COR-L47 (cell line): ENCODE results near the gene PFKL.

Experiments
- DNase-seq: peaks from one replicate; lab custom pipeline; 2025; lab: John Stamatoyannopoulos, UW

Gene PFKL

DNA sequence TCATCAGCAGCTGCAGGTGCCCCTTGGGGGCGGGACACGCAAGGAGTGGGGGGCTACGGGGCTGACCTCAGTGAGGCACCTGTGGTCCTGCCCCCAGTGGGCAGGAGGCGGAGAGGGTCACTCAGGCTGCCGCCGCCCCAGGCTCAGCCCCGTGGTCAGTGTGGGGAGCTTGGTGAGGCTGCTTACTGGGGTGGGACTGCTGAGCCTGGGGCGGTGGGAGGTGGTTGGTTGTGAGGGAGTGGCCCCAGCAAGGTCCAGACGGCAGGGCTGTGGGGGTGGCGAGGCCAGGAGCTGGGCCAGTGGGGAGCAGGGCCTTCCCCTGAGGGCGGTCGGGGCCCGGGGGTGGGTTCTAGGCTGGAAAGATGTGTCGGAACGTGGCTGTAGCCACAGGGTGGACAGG is 14.3 kb downstream of the PFKL start:
- no peak for DNase-seq

DNA sequence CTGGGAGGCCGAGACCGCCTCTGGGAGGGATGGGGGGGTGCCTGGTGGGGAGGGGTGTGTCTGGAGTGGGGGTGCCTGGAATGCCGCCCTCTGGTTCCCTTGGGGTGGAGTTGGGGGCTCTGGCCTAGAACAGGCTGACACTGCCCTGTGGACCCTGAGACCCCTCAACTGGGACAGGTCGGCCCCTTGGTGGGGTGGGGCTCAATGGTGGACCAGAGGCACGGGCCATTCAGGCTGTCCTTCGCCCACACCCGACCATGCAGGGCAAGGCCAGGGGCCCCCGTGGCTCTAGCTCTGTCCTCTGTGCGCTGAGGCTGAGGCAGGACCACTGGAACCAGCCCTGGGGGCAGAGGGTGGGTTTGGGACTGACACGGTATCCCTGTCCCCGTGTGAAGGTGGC is 14.7 kb downstream of the PFKL start:
- DNase-seq: no peak

DNA sequence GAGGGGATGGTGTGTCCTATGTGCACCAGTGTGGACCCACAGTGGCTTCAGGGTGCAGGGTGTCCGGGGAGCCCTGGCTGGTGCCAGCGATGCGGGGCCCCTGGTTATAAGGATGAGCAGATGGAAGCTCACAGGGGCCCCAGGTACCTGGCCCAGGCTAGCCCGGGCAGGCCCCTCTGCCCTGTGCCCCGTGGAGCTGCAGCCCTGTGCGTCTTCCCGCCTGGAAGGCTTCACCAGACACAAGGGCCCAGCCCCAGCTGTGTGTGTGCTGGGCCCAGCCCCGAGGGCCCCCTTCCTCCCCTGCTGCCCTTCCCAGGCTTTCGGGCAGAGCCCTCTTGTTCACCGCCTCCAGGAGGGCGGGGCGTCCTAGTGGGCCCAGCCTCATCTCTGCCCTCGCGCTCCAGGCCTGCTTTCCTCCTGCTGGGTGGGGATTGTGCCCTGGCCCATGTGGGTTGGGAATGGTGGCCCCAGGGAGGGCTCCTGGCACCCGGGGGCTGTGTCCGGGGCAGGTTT is 15.9 kb downstream of the PFKL start:
- no peak for DNase-seq

DNA sequence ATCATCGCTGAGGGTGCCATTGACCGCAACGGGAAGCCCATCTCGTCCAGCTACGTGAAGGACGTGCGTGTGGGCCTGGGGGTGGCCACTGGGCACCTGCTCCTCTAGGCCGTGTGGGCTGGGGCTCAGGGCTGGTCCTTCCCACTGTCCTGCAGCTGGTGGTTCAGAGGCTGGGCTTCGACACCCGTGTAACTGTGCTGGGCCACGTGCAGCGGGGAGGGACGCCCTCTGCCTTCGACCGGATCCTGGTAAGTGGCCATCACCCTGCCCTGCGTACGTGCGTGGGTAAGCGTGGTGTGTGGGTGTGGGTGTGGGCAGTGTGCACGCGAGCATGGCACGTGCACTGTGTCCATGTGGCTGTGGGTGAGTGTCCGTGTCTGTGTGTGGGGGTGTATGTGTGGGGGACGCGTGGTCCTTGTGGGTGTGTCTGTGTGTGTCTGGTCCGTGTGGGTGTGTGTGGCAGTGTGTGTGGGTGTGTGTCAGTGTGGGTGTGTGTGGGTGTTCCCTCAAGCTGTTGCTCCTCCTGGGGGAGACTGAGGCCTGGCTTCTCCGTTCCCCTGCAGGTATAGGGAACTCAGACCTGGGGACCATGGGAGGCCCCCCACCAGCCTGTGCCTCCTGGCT is 16.5 kb downstream of the PFKL start:
- DNase-seq: no peak

DNA sequence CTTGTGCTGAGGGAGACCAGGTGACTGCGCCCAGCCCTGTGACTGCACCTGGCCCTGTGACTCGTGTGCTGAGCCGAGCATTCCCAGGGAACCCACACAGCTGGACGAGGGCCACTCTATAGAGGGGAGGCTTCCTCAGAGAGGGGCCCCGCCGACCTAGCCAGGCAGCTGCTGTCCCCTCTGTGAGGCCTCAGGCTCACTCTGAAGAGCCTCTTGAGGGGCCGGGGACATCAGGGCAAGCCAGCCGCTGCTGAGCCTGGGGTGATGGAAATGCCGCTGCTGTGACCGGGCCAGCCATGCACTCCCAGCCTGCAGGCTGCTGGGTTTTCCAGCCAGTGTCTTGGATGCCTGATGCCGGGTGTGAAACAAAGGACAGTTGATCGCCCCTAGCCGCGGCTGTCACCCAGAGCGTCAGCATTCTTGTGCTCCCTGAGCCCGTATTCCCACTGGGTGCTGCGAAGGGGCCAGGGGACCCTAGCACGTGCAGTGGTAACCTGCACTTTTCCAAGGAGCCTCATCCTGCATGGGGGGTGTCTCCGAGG is 17.5 kb downstream of the PFKL start:
- DNase-seq: no peak

DNA sequence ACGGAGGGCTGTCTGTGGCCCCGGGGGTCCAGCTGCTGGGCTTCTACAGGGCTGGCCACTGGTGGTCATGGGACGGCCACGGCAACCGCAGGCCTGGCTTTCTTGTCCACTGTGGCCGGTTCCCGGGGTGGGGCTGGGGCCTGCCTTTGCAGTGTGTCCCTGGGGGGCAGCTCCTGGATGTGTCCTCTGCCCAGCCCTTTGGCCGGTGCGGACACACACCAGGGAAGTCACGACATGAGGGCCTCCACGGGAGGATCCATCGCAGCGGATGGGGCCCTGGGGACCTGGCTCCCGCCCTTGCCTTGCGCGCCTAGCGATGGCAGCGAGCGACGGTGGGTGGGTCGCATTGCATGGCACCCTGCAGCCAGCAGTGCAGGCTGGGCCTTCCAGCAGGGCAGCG is 18.0 kb downstream of the PFKL start:
- no peak for DNase-seq

DNA sequence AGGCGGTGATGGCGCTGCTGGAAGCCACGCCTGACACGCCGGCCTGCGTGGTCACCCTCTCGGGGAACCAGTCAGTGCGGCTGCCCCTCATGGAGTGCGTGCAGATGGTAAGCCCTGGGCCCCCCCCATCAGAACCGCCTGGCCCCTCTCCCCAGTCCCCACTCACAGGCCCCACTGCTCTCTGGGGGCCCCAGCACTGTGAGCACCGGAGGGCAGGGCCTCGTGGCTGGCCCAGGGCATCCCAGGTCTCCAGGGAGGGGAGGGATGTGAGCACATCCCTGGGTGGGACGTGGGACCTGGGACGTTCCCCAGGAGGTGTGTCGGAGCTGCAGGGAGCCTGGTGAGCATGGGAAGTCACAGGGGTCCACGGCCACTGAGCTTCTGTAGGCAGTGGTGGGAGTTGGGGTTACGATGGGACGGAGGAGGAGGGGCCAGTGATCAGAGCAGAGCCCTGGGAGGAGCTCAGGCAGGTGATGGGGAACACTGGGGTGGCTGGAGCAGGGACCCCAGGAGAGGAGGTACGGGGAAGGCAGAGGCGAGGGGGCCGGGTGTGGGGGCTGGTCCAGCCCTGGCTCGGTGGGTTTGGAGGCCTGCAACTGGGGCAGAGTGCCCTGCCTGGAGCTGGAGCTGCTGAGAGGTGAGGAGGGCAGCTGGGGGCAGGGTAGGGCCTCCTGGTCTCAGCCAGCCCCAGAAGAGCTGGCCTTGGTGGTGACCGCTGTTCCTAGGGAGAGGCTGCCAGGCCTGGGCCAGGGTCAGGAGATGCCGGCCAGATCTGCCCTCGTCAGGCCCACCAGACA is 18.8 kb downstream of the PFKL start:
- DNase-seq: no peak

DNA sequence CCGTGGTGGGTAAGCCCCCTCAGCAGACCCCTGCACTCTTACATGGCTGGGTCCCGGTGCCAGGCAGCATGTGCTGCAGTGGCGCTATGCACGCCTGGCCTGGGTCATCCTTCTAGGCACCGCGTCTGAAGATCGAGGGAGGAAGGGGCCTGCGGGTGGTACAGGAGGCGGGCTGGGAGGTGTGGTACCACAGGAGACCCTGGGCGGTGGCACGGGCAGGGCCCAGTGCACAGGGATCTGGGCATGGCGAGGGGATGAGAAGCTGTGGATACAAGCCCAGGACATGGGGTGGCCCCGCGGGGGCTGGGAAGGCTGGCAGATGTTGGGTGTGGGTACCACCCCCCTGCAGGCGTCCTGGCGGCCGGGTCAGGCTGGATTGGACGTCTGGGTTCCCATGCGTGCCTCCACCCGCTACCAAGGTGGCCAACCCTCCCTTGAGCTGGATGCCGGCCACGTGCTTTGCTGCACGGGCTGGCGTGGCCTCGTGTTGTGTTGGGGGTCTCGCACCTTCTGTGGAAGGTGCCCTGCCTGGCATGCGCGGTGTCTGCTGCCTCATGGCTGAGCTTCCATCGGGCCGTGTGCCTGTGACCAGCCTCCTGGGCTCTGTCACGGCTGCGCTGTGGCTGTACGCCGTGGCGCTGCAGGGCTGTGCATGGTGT is 19.7 kb downstream of the PFKL start:
- DNase-seq: no peak

DNA sequence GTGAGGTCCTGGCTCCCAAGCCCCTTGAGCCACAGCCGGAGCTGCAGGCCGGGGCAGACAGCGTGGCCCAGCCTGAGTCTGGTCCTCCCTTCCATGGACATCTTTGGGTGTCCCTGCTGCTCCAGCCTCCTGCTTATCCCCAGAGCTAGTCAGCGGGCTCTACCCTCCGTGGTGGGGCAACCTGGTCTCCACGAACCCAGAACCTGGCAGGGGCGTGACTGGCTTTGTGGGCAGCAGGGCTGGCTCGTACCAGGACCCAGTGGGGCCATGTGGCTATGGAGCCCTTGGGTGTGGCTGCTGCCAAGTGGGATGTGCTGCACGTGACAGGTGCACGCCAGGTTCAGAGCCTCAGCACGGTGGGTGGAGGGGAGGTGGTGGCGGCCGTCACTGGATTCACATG is 21.0 kb downstream of the PFKL start:
- no peak for DNase-seq

DNA sequence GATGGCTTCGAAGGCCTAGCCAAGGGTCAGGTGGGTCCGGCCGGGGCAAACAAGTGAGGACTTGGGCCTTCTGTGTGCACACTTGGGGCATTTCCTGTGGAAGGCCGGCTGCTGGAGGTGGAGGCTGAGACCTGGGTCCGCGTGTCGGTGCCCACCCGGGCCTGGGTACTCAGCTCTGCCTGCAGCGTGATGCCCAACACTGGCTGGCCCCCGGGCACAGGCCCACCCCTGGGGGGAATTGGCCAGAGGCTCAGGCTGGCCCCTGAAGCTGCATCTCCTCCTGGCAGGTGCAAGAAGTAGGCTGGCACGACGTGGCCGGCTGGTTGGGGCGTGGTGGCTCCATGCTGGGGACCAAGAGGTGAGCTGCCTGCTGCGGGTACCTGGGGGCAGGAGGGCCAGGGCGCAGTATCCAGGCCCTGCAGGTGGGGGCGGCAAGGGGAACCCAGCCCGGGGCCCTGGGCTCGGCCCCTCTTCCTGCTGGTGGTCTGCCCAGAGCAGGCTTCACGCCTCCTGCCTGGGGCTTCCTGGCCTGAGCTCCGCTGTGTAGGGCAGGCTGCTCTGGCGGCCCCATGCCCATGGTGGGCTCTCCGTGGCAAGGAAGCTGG is 22.1 kb downstream of the PFKL start:
- DNase-seq: no peak

DNA sequence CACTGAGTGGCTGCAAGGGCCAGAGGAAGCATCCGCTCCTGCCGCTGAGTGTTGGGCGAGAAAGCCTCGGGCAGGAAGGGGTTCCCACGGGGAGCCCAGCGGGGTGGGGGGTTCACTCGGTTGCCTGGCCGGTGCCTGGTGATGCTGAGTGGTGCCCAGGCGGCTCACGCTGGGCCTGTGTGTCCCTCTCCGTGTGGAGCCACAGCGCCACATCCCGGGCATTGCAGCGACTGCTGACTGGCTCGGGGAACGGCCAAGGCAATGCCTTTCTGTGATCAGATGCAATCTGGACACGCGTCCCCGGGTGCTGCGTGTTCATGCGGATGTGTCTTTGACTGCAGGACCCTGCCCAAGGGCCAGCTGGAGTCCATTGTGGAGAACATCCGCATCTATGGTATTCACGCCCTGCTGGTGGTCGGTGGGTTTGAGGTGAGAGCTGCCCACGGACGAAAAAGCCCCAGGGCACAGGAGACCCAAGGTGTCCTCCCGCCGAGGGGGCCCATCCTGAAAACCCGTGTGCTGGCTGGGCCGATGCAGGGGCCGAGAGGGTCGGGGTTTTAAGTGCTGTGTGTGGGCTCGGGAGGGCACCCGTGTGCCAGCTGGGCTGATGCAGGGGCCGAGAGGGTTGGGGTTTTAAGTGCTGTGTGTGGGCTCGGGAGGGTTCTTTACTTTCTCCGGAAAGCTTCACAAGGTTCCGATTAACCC is 22.9 kb downstream of the PFKL start:
- DNase-seq: no peak

DNA sequence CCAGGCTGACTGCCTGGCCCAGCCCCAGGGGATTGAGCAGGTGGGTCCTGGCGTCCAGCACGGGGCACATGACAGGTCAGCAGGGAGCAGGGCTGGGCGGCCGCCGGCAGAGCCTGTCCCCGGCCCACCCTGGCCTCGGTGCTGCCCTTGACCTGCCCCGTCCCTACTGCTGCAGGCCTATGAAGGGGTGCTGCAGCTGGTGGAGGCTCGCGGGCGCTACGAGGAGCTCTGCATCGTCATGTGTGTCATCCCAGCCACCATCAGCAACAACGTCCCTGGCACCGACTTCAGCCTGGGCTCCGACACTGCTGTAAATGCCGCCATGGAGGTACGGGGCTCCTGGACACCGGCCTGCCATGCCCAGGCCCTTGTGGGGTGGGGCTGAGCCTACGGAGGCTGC is 23.7 kb downstream of the PFKL start:
- no peak for DNase-seq

DNA sequence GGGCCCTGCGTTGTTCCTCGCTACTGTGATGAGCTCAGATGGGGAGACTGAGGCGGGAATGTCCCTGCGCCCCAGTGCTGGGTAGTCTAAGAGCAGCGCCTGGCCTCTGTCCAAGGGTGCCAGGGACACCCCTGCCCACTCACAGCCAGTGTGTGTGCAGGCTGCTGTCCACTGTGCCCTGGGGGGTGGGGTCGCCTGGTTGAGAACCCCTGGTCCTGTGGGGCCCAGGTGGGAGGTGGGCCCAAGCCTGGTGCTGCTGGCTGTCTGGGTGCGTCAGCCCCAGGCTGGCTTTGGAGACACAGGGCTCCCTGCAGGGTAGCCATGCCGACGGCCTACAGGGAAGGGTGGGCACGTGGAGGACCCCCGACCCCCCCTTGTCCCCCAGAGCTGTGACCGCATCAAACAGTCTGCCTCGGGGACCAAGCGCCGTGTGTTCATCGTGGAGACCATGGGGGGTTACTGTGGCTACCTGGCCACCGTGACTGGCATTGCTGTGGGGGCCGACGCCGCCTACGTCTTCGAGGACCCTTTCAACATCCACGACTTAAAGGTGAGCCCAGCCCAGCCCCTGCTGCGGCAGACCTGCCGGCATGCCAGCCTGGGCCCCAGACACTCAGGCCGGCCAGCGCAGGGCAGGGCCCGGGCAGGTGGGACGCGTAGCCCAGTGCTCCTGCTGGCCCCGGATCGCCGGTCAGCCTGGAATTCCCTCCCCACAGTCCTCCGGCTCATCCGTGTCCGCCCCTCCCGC is 24.4 kb downstream of the PFKL start:
- no peak for DNase-seq

DNA sequence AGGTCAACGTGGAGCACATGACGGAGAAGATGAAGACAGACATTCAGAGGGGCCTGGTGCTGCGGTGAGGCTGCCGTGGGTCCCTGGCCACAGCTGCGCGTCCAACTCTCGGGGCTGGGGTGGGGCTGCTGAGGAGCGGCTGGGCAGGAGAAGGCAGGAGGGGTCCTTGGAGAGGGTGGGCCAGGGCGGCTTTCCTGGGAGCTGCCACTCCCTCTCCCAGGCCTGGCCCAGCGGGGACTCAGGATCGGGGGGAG is 24.9 kb downstream of the PFKL start:
- no peak for DNase-seq

DNA sequence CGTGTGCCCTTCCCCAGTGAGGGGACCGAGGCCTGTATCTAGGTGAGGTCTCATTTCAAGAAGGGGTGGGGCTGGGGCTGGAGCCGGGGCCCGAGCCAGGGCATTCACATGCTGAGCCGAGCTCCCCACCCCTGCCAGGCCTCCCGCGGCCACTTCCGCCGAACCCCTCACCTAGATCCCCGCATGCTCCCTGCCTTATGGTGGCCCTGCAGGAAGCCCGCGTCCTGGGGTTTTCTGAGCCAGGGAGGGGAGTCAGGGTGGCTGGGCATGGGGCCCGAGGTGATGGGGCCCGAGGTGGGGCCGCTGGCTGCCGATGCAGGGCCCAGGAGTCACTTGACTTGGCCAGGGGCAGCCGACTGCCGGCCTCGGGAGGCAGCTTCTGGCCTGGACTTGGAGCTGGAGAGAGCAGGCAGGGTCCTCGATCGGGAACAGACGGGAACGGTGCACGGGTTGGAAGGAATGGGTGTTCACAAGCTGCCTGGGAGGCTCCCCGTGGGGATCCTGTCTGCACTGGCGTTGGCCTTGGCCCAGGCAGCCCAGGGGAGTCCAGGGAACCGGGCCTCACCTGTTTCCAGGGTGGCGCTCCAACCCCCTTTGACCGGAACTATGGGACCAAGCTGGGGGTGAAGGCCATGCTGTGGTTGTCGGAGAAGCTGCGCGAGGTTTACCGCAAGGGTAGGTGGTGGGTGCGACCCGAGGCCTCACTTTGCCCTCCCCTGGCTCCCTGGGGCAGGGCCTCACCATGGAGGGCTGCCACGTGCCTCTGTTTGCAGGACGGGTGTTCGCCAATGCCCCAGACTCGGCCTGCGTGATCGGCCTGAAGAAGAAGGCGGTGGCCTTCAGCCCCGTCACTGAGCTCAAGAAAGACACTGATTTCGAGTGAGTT is 25.8 kb downstream of the PFKL start:
- DNase-seq: no peak

DNA sequence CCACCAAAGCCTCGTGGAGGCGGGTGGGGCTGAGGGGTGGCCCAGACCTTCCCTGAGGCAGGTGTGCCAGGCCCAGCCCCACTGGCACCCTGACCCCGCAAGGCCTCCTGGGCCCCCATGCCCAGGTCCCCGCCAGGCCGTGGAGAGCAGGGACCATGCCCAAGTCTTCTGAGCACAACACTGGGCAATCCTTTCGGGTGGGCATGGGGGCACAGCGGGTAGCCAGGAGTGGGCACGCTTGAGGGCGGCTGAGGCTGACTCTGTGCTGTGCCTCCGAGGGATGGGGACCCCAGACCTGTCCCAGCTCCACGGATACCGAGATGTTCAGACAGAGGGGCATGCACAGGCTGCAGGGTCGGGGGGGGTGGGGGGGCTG is 26.4 kb downstream of the PFKL start:
- DNase-seq: no peak

DNA sequence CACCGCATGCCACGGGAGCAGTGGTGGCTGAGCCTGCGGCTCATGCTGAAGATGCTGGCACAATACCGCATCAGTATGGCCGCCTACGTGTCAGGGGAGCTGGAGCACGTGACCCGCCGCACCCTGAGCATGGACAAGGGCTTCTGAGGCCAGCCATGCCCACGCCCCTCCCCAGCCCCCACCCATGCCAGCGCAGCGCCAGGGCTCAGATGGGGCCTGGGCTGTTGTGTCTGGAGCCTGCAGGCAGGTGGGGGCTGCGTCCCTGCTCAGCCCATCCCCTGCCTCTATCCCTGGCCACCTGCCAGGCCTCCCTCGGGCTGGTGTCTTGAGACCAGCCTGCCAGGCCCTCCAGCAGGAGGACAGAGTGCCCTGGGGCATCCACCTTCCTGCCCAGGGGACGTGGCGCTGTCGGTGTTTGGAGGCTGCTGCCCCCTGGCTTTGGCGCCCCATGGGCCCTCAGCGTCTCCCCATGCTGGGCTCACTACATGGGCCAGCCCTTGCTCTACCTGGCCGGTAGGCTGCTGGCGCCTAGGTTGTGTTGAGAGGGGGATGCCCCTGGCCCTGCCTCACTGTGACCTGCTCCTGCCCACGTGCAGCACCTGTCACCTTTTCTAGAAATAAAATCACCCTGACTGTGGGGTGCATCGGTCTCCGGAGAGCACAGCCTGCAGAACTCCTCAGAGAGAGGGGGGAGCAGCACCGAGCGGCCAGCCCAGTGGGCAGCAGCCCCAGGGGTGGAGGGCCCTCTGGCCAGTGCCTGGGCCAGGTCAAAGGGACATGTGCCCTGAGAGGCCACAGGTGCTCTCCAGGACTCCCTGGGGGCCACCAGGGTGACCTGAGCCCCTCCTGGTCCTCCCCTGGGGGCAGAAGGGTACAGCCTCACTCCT is 27.1 kb downstream of the PFKL start:
- DNase-seq: no peak

DNA sequence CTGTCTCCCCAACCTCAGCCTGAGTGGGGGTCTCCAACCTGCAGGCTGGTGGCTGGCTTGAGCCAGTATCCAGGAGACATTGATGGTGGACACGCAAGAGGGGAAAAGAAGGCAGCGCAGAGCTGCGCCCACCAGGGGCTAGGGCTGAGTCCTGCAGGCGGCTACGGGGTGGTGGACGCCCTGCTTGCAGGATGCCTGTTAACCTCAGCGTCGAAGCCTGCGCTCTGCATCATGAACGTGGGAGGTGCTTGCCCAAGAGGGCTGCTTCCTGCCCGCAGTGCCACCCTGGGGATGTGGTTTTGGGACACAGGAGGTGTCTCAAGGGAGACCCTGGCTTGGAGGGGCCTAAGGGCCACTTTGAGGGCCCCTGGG is 27.7 kb downstream of the PFKL start:
- no peak for DNase-seq

DNA sequence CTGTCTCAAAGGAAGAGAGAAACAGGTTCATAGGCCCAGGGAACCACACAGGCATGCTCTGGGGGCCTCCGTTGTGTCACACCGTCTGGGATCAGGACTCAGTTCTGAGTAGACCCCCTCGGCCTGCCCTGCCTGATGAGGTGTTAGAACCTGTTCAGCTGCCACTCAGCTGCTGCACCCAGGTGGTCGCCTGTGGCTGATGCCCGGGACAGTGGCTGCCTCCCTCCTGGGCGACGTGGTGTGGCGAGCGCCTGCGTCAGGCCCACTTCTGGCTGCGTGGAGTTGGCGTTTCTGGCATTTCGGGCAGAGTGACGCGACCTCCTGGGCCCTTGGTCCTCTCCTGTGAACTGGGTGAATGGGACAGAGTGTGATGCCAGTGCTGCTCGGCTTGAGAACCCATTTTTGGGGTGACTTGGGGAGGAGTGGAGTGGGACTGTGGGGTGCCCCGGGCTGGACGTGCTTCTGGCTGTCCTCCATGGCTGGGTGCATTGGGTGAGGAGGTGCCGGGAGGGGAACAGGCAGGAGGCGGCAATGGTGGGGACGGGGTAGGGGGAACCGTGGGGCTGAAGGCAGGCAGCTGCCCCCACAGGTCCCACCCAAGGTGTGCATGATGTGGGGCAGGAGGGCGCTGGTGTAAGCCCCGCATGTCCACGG is 28.5 kb downstream of the PFKL start:
- DNase-seq: no peak
